OCI-LY3 (cell line): ENCODE measurements around the gene TTYH3.

Experiments
- H2AFZ ChIP-seq: fragments of 200-600, 300-600 bp; shearing (Covaris generic); 2 replicates; pipeline ENCODE4 v1.6.0; 2014; ENCODE audit warnings: antibody characterized with exemption, low read depth, low read length
- H3K27ac ChIP-seq: fragments of 200-600, 300-600 bp; sonication (generic); 2 replicates; pipeline ENCODE4 v1.5.1; 2014; ENCODE audit warnings: mild to moderate bottlenecking, low read length, moderate library complexity, mixed read lengths
- H3K27me3 ChIP-seq: fragments of 200-600, 300-600 bp; sonication (generic); 2 replicates; pipeline ENCODE4 v1.6.1; 2014; ENCODE audit warnings: low read depth, low read length, mixed read lengths
- H3K36me3 ChIP-seq: fragments of 200-600, 300-600 bp; sonication (generic); replicated peaks from 2 replicates; pipeline ENCODE3; 2014; ENCODE audit warnings: low read depth, low read length, mixed read lengths
- H3K4me1 ChIP-seq: fragments of 300-600, 200-600 bp; sonication (generic); 2 replicates; pipeline ENCODE4 v1.6.1; 2014; ENCODE audit warnings: low read length, mixed read lengths
- H3K4me2 ChIP-seq: fragments of 200-600, 300-600 bp; sonication (generic); 2 replicates; pipeline ENCODE4 v1.6.1; 2014; ENCODE audit warnings: low read length, mixed read lengths
- H3K4me3 ChIP-seq: fragments of 300-600, 200-600 bp; sonication (generic); 2 replicates; pipeline ENCODE4 v1.5.1; 2014; ENCODE audit warnings: antibody characterized with exemption, mild to moderate bottlenecking, low read length, moderate library complexity
- H3K79me2 ChIP-seq: fragments of 300-600, 200-600 bp; shearing (Covaris generic); 2 replicates; pipeline ENCODE4 v1.6.1; 2014; ENCODE audit warnings: mild to moderate bottlenecking, low read length, mixed read lengths
- H3K9ac ChIP-seq: fragments of 300-600, 200-600 bp; shearing (Covaris generic); 2 replicates; pipeline ENCODE4 v1.6.0; 2014; ENCODE audit warnings: mild to moderate bottlenecking, low read length, moderate library complexity
- H3K9me3 ChIP-seq: fragments of 200-600, 300-600 bp; shearing (Covaris generic); 2 replicates; pipeline ENCODE4 v1.6.1; 2014; ENCODE audit warnings: low read length, mixed read lengths; ENCODE audit not compliant: insufficient read depth
- H4K20me1 ChIP-seq: fragments of 200-600, 300-600 bp; sonication (generic); 2 replicates; pipeline ENCODE4 v1.6.1; 2016; ENCODE audit warnings: low read length, mixed read lengths; ENCODE audit not compliant: insufficient read depth
- EZH2phosphoT487 ChIP-seq: fragments of 200-600 bp; shearing (Covaris generic); IDR thresholded peaks from 2 replicates; pipeline ENCODE4 v1.6.1; 2018; ENCODE audit warnings: antibody characterized with exemption, mixed run types, low read depth
- TF ChIP-seq, protein P1 (sequence below): fragments of 200-600, 300-600 bp; sonication (generic); IDR thresholded peaks from 2 replicates; pipeline ENCODE4 v1.5.1; 2014; ENCODE audit warnings: antibody characterized with exemption, low read length, low read depth

Gene TTYH3

GRCh38 chr7:2680256-2680655 is 48.5 kb downstream of the TTYH3 start:
- no peak overlapping the region for H2AFZ ChIP-seq
- H3K79me2 ChIP-seq: no peaks in the 10 kb centered on the region
- no peaks in the 10 kb centered on the region for H3K4me1 ChIP-seq
- no peaks in the 10 kb centered on the region for H3K36me3 ChIP-seq
- H3K9ac ChIP-seq: no peak overlapping the region
- H3K4me3 ChIP-seq: no peak overlapping the region
- H4K20me1 ChIP-seq: no peaks in the 10 kb centered on the region
- no peak overlapping the region for H3K4me2 ChIP-seq
- H3K9me3 ChIP-seq: no peaks in the 10 kb centered on the region
- TF ChIP-seq, protein P1, sequence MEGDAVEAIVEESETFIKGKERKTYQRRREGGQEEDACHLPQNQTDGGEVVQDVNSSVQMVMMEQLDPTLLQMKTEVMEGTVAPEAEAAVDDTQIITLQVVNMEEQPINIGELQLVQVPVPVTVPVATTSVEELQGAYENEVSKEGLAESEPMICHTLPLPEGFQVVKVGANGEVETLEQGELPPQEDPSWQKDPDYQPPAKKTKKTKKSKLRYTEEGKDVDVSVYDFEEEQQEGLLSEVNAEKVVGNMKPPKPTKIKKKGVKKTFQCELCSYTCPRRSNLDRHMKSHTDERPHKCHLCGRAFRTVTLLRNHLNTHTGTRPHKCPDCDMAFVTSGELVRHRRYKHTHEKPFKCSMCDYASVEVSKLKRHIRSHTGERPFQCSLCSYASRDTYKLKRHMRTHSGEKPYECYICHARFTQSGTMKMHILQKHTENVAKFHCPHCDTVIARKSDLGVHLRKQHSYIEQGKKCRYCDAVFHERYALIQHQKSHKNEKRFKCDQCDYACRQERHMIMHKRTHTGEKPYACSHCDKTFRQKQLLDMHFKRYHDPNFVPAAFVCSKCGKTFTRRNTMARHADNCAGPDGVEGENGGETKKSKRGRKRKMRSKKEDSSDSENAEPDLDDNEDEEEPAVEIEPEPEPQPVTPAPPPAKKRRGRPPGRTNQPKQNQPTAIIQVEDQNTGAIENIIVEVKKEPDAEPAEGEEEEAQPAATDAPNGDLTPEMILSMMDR: no peak
- no peak for TF ChIP-seq EZH2phosphoT487
- H3K27me3 ChIP-seq: peaks cover 20% of the 10 kb centered on the region
- H3K27ac ChIP-seq: no peak overlapping the region

DNA sequence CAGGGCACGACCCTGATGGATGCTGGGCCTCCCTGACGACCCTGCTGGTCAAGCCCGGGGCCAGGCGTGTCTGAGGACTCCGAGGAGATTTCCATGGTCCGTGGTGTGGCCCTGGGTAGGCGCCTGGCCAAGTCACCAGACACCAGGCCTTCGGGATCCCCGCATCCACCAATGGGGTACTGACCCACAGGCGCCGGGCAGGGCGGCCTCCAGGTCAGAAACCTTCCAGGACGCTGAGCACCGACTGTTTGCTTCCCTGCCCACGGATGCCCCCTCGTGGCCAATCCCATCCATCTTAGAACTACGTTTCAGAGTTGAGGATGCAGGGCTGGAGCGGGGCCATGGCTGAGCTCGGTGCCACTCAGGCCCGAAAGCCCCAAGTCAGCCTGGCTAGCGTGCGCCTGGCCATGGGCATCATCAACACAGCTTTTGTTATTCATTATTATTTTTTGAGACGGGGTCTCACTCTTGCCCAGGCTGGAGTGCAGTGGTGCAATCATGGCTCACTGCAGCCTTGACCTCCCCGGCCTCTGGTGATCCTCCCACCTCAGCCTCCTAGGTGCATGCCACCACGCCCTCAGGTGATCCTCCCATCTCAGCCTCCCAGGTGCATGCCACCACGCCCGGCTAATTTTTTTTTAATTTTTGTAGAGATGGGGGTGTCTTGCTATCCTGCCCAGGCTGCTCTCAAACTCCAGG is 49.2 kb downstream of the TTYH3 start:
- no peak for TF ChIP-seq EZH2phosphoT487
- TF ChIP-seq, protein P1: peak; percentile 55
- no peak overlapping the region for H3K4me2 ChIP-seq
- H3K79me2 ChIP-seq: no peaks in the 10 kb centered on the region
- H3K9ac ChIP-seq: no peak overlapping the region
- no peaks in the 10 kb centered on the region for H3K9me3 ChIP-seq
- H4K20me1 ChIP-seq: no peaks in the 10 kb centered on the region
- no peak overlapping the region for H3K4me3 ChIP-seq
- H3K27ac ChIP-seq: no peak overlapping the region
- H2AFZ ChIP-seq: no peak overlapping the region
- peaks cover 20% of the 10 kb centered on the region for H3K27me3 ChIP-seq
- H3K4me1 ChIP-seq: no peaks in the 10 kb centered on the region
- no peaks in the 10 kb centered on the region for H3K36me3 ChIP-seq

- no peak overlapping the region for H3K27ac ChIP-seq
- no peak overlapping the region for H3K9ac ChIP-seq
- no peaks in the 10 kb centered on the region for H4K20me1 ChIP-seq
- H3K36me3 ChIP-seq: no peaks in the 10 kb centered on the region
- H3K4me3 ChIP-seq: no peak overlapping the region
- TF ChIP-seq EZH2phosphoT487: no peak
- TF ChIP-seq, protein P1: no peak
- H3K4me1 ChIP-seq: no peaks in the 10 kb centered on the region
- no peaks in the 10 kb centered on the region for H3K79me2 ChIP-seq
- H2AFZ ChIP-seq: no peak overlapping the region
- H3K9me3 ChIP-seq: no peaks in the 10 kb centered on the region
- H3K4me2 ChIP-seq: no peak overlapping the region
- H3K27me3 ChIP-seq: peaks cover 21% of the 10 kb centered on the region
Observed at GRCh38 chr7:2681929-2682799, 50.4 kb downstream of the TTYH3 start.

- Histone ChIP-seq H3K4me1 (peaks cover 16% of the 10 kb centered on the region), H3K4me2 (no peak overlapping the region), H3K27ac (no peak overlapping the region), H3K4me3 (no peak overlapping the region), H4K20me1 (no peaks in the 10 kb centered on the region), H2AFZ (no peak overlapping the region), H3K27me3 (peaks cover 41% of the 10 kb centered on the region), H3K9me3 (no peaks in the 10 kb centered on the region), H3K36me3 (no peaks in the 10 kb centered on the region), H3K79me2 (no peaks in the 10 kb centered on the region), H3K9ac (no peak overlapping the region)
- TF ChIP-seq EZH2phosphoT487: no peak
- TF ChIP-seq, protein P1: no peak
Observed at GRCh38 chr7:2684501-2684900, 52.7 kb downstream of the TTYH3 start.
